ENCODE data around the gene DDX6.

GRCh38 chr11:118715837-118716260, 75.1 kb downstream of the DDX6 start:
- no peak for TF ChIP-seq PATZ1 (CRISPR knock-in tag; IDR thresholded peaks at IDR 0.05; ENCODE audit: borderline replicate concordance)
- no peak for TF ChIP-seq ZFP30 (CRISPR knock-in tag; IDR thresholded peaks at IDR 0.05)
- TF ChIP-seq OSR1 (CRISPR knock-in tag; IDR thresholded peaks at IDR 0.05): no peak
- no peak for TF ChIP-seq ISL1 (CRISPR knock-in tag; IDR thresholded peaks at IDR 0.05)
- TF ChIP-seq ZC3H10 (CRISPR knock-in tag; IDR thresholded peaks at IDR 0.05): no peak
- TF ChIP-seq CSDC2 (CRISPR knock-in tag; IDR thresholded peaks at IDR 0.05): no peak
- no peak for TF ChIP-seq ZFP3 (CRISPR knock-in tag; IDR thresholded peaks at IDR 0.05)
- TF ChIP-seq BACH2 (CRISPR knock-in tag; IDR thresholded peaks at IDR 0.05; ENCODE audit: borderline replicate concordance): no peak
